Measurements from ENCODE around the gene RNASE1.

The RNASE1 gene

DNA sequence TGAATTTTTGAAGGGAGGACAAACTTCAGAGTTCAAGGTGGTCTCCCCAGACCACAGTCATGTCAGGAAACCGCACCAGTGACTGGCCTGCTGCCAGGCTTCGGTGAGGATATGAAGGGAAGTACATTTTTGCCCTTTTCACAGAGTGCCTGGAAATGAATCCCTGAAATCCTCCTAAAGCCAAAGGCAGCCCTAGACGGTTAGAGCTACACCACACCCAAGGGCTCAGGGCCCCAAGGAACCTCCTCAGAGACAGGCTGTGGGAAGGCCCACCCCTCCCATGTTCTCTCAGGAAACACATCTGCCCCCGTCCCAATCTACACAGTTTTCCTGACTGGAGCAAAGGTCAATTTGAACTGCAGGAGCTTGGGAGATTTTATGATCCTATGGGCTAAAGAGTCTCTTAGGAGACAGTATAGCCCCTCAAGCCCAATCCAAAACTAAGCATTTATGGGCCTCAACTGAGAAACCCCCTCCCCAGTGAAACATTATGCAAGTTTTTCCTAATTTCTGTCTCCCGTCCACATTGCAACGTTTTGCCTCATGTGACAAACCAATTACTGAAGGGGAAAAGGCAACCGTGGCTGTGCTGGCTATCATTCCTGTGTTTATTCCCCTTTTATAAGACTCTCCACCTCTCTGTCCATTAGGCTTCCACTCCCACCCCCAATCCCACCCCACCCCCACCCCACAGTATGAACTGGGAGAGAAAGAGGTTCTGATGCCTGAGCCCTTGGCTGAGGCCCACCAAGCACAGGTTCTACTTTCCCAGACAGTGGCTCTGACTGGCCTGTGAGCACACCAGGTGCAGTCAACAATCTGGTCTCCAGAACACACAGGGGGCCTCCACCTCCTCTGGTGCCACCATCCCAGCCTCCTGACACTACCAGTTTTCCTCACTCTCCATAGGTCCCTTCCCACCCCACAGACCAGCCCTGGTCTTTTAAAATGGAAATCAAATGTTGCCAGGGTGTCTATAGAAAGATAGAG is 9.6 kb upstream of the RNASE1 start:
- Histone ChIP-seq H3K79me2 (ENCODE audit: insufficient read depth, low read length) (no peaks in the 10 kb centered on the region), H3K9me2 (replicated peaks; ENCODE audit: low read depth, low read length) (no peaks in the 10 kb centered on the region), H3K4me3 (ENCODE audit: low read length, poor library complexity, severe bottlenecking) (no peak overlapping the region), H3K36me3 (ENCODE audit: insufficient read depth, low read length) (no peaks in the 10 kb centered on the region), H3K9me3 (ENCODE audit: insufficient read depth, low read depth, low read length) (no peaks in the 10 kb centered on the region), H3K27me3 (ENCODE audit: insufficient read depth, low read length, poor library complexity, severe bottlenecking) (no peaks in the 10 kb centered on the region), H4K20me1 (ENCODE audit: insufficient read depth, low read length, poor library complexity, severe bottlenecking) (no peaks in the 10 kb centered on the region), H3F3A (ENCODE audit: low read depth) (no peaks in the 10 kb centered on the region), H3K4me1 (ENCODE audit: insufficient read depth, low read length, poor library complexity, severe bottlenecking) (no peaks in the 10 kb centered on the region), H3K9ac (ENCODE audit: low read depth, low read length, poor library complexity, severe bottlenecking) (no peak overlapping the region), H3K4me2 (ENCODE audit: low read depth, low read length, poor library complexity, severe bottlenecking) (no peak overlapping the region), H2AFZ (ENCODE audit: low read length) (no peak overlapping the region)
- TF ChIP-seq, protein P1, sequence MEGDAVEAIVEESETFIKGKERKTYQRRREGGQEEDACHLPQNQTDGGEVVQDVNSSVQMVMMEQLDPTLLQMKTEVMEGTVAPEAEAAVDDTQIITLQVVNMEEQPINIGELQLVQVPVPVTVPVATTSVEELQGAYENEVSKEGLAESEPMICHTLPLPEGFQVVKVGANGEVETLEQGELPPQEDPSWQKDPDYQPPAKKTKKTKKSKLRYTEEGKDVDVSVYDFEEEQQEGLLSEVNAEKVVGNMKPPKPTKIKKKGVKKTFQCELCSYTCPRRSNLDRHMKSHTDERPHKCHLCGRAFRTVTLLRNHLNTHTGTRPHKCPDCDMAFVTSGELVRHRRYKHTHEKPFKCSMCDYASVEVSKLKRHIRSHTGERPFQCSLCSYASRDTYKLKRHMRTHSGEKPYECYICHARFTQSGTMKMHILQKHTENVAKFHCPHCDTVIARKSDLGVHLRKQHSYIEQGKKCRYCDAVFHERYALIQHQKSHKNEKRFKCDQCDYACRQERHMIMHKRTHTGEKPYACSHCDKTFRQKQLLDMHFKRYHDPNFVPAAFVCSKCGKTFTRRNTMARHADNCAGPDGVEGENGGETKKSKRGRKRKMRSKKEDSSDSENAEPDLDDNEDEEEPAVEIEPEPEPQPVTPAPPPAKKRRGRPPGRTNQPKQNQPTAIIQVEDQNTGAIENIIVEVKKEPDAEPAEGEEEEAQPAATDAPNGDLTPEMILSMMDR (conservative IDR thresholded peaks at IDR 0.05; ENCODE audit: low read length), result no peak
- no peak for TF ChIP-seq EZH2phosphoT487 (IDR thresholded peaks at IDR 0.05; ENCODE audit: borderline replicate concordance)

DNA sequence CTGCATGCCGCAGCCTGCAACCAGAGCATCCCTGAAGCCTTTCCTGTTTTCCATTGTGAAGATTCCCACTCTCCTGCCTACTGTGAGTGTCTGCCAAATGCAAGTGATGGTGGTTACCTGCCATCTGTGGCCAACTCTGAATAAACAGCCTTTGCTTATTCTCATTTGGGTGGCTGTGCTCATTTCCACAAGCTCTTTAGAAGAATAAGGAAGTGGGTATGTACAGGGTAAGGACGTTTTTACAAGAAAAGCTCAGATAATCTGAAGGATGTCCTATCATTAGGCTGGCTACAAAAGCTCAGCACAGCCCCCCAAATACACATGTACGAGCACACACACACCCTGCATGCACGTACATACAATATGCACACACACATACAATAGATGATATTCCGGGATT is 7.3 kb upstream of the RNASE1 start:
- Histone ChIP-seq H3K9me2 (replicated peaks; ENCODE audit: low read depth, low read length) (no peaks in the 10 kb centered on the region), H3F3A (ENCODE audit: low read depth) (no peaks in the 10 kb centered on the region), H3K9me3 (ENCODE audit: insufficient read depth, low read depth, low read length) (no peaks in the 10 kb centered on the region), H3K9ac (ENCODE audit: low read depth, low read length, poor library complexity, severe bottlenecking) (no peak overlapping the region), H3K36me3 (ENCODE audit: insufficient read depth, low read length) (no peaks in the 10 kb centered on the region), H3K79me2 (ENCODE audit: insufficient read depth, low read length) (no peaks in the 10 kb centered on the region), H3K27me3 (ENCODE audit: insufficient read depth, low read length, poor library complexity, severe bottlenecking) (no peaks in the 10 kb centered on the region), H4K20me1 (ENCODE audit: insufficient read depth, low read length, poor library complexity, severe bottlenecking) (no peaks in the 10 kb centered on the region), H3K4me2 (ENCODE audit: low read depth, low read length, poor library complexity, severe bottlenecking) (no peak overlapping the region), H3K4me1 (ENCODE audit: insufficient read depth, low read length, poor library complexity, severe bottlenecking) (no peaks in the 10 kb centered on the region), H3K4me3 (ENCODE audit: low read length, poor library complexity, severe bottlenecking) (no peak overlapping the region), H2AFZ (ENCODE audit: low read length) (no peak overlapping the region)
- no peak for TF ChIP-seq EZH2phosphoT487 (IDR thresholded peaks at IDR 0.05; ENCODE audit: borderline replicate concordance)
- TF ChIP-seq, protein P1 (conservative IDR thresholded peaks at IDR 0.05; ENCODE audit: low read length), result no peak

DNA sequence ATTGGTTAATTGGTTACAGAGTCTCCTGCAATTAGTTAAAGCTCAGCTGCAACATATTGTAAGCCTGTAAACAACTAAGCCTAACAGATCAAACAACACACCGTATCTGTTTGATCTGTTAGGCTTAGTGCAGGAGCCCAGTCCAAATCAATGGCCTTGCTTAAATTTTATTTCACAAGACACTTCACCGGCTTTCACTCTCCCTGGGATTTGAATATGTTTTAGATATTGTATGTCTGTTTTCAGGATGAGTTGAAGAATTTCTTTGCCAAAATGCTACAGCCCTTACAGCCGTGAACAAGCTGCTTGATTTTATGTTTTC is 5.5 kb upstream of the RNASE1 start:
- TF ChIP-seq, protein P1 (conservative IDR thresholded peaks at IDR 0.05; ENCODE audit: low read length), result no peak
- no peak for TF ChIP-seq EZH2phosphoT487 (IDR thresholded peaks at IDR 0.05; ENCODE audit: borderline replicate concordance)
- Histone ChIP-seq H3K9me2 (replicated peaks; ENCODE audit: low read depth, low read length) (no peaks in the 10 kb centered on the region), H3K36me3 (ENCODE audit: insufficient read depth, low read length) (no peaks in the 10 kb centered on the region), H3K4me1 (ENCODE audit: insufficient read depth, low read length, poor library complexity, severe bottlenecking) (no peaks in the 10 kb centered on the region), H3K27me3 (ENCODE audit: insufficient read depth, low read length, poor library complexity, severe bottlenecking) (no peaks in the 10 kb centered on the region), H3K4me3 (ENCODE audit: low read length, poor library complexity, severe bottlenecking) (no peak overlapping the region), H4K20me1 (ENCODE audit: insufficient read depth, low read length, poor library complexity, severe bottlenecking) (no peaks in the 10 kb centered on the region), H2AFZ (ENCODE audit: low read length) (no peak overlapping the region), H3K9ac (ENCODE audit: low read depth, low read length, poor library complexity, severe bottlenecking) (no peak overlapping the region), H3K79me2 (ENCODE audit: insufficient read depth, low read length) (no peaks in the 10 kb centered on the region), H3K4me2 (ENCODE audit: low read depth, low read length, poor library complexity, severe bottlenecking) (no peak overlapping the region), H3F3A (ENCODE audit: low read depth) (no peaks in the 10 kb centered on the region), H3K9me3 (ENCODE audit: insufficient read depth, low read depth, low read length) (no peaks in the 10 kb centered on the region)
